HG03103 (cell line): ENCODE measurements around the gene ZSWIM2.
"Not testable (repeated sequence)": the region's sequence is repeated elsewhere in the genome, so short reads cannot be mapped to it uniquely, and the experiment has no call there.

Experiments used
- ATAC-seq: cut with Tn5 transposase; IDR thresholded peaks from one replicate; pipeline ENCODE4 v1.9.1; 2021; ENCODE audit warnings: low read depth; ENCODE audit not compliant: unreplicated experiment

The ZSWIM2 gene, protein sequence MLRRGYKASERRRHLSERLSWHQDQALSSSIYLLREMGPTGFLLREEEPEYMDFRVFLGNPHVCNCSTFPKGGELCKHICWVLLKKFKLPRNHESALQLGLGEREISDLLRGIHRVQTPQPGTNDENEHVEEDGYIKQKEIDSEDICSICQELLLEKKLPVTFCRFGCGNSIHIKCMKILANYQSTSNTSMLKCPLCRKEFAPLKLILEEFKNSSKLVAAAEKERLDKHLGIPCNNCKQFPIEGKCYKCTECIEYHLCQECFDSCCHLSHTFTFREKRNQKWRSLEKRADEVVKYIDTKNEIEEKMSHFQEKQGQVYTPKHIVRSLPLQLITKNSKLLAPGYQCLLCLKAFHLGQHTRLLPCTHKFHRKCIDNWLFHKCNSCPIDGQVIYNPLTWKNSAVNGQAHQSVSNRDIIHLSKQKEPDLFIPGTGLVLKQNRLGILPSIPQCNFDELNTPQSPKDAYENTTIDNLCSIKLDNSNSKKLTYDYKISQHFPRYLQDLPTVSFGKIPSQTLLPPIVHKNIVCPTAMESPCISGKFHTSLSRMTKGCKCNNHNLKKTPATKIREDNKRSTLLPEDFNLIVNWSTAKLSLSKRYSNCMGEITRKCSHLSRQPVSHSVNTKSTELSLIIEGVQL

DNA sequence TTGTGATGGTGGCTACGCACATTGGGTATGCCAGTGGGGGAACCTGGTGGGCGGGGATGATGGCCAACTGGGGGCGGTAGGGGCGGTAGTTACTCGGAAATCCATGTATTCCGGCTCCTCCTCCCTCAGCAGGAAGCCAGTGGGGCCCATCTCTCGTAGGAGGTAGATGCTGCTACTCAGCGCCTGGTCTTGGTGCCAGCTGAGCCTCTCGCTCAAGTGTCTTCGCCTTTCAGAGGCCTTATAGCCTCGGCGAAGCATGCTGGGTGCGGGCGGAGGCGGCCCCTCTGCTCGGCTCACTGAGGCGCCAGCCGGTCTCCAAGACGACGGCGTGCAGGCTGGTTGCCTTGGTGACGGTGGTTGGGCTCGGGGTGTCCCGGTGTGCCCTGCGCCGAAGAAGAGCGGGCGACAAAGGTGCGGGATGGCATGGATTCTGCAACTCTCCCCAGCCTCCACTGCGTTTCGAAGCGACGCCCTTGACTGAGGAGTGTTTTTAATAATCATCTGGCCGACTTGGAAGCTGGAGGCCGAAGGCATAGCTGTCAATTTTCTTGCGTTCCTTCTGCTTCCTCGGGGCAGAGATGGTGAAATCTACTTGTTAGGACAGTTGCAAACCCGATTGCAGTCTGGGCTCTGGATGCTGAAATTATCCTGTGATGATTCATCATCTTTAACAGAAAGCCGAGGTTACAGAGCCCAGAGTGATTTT, at the start of gene ZSWIM2:
TSS of gene ZSWIM2 (minus strand) at position 298 of the 706 bp plus-strand sequence. CDS start at position 258, 40 bp downstream.
- peak; percentile 87 for ATAC-seq

DNA sequence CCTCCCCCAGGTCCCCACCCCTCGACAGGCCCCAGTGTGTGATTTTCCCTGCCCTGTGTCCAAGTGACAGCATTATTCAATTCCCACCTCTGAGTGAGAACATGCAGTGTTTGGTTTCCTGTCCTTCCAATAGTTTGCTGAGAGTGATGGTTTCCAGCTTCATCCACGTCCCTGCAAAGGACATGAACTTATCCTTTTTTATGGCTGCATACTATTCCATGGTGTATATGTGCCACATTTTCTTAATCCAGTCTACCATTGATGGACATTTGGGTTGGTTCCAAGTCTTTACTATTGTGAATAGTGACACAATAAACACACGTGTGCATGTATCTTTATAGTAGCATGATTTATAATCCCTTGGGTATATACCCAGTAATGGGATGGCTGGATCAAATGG, 47.2 kb upstream of the ZSWIM2 start:
- not testable (repeated sequence) for ATAC-seq

DNA sequence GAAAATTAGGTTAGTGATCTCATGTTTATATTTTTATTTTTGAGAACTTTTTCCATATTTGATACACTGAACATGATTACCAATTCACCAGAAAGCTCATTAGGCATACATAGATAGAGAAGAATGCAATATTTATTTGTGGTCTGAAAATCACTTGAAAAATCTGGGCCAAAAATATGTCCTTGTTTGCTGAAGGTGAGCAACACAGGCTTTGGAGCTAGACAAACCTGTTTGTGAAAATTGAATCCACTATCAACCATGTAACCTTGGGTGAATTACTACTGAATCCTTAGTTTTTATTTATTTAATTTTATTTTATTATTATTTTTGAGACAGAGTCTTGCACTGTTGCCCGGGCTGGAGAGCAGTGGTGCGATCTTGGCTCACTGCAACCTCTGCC, 46.5 kb upstream of the ZSWIM2 start:
- ATAC-seq: no peak

DNA sequence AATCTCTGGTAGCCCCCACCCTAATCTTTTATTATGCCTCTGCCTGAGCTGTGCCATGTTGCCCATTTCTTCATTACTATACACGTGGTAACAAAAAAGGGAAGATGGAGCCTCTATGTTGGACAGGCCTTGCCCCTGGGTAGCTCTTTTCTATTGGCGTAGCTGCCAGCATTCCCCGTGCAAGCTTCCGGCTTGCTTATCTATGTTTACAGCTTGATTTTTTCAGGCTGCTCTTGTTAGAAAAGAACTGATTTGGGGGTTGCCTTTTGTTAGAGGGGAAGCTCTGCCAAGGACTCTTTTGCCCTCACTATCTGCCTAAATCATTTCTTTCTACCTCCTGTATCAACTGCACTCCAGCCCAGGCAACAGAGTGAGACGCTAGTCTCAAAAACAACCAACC, 45.5 kb upstream of the ZSWIM2 start:
- ATAC-seq: no peak

DNA sequence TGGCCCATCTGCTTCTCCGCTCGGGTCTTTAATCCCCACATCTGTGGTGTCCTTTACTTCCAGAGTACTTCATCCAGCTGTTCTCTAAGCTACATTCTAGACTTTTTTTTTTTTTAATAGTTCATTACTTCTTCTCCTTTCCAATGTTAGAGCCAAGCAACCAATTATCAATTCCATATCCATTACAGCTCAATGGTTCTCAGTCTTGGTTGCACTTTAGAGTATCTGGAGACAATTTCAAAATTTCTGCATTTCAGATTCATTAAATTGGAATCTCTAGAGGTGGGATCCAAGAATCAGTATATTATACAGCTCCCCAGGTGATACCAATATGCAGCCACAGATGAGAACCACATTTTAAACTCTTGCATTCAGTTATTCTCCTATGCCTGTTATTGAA, 43.9 kb upstream of the ZSWIM2 start:
- ATAC-seq: no peak

DNA sequence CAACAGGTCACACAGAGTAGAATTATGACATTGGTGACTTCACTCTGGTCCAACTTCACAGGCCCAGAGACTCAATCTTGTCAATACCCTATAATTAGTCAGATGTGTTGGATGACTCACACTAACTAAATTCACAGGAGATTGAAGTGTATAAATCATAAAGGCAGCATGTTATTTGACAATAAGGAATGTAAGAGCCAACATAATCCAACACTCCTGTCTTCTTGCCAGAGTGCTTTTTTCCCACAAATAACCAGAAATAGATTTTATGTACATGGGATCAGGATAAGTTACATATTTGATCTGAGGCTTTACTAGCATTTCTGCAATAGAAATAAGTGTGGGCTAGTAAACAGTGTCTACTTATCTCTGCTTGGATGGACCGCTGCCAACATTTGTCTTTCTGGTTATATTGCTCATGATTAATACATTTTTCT, 42.2 kb upstream of the ZSWIM2 start:
- ATAC-seq: no peak

DNA sequence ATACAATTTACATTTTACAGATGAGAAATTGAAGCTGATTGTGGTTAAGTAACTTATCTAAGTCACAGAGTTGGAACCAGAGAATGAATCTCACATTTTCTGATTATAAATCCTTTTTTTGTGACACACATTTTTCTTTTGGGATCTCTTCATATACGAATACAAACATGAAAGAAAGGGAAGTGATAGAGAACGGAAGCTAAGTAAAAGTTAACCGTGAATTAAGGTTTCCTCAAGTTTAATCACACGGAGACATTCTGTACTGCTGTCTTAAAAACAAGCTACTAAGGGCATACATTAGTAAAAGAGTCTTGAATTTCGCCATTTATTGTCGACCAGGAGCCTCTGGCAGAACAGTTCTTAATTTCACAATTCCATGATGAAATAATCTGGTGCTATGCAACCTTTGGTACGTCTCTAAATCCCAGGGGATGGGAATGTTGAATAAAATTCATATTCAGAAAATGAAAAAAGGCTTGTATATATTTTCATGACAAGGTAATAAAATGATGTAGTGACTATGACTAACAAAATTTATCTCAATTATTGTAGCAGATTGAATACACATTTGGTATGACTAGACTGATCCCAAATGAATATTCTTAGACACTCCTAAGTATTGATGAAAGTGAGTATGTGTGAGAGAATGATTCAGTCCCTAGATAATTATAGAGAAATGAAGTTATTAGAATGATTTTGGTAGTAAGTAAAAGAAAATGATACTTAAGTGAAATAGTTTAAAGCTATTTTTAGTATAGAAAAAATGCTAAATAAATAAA, 40.3 kb upstream of the ZSWIM2 start:
- no peak for ATAC-seq

DNA sequence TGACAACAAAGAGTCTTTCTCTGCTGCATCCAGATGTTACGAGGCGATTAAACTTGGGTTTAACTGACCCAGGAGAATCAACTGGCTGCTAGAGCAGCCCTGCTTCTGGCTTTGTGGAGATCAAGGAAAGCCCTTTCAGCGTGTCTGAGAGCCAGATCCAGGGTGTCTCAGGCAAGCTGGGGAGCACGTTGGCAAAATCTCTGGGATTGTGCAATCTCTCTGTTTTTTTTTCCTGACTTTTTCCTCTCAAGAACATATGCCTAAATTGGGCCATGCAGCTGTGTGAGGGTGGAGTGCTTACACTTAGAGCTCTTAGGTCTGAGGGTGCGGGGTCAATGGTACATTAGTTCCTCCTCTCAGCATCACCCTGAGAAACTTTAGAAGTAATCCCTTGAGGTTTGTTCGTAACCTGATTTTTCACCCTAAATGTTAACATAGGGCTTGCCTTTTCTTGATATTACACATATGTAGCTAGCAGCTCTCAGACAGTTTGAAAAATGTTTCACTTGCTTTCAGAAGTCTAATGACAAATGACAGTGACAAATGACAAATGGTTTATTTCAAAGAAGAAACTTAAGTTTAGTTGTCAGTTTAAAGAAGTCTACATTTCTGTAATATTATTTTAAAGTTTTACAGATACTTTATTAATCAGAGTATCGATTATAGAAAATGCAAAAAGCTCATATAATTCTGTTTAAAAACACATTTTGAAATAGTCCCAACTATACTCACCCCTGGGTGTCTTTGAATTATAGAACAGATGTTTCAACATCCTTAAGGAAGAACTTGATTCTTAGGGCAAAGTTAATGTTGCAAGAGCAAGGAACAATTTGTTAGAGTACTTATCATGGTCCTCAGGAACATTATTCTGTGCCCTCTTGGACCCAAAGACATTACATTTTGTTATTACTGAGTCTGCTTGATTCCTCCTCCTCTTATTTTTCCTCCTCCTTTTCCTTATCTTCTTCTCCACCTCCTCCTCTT, 38.4 kb upstream of the ZSWIM2 start:
- ATAC-seq: no peak

DNA sequence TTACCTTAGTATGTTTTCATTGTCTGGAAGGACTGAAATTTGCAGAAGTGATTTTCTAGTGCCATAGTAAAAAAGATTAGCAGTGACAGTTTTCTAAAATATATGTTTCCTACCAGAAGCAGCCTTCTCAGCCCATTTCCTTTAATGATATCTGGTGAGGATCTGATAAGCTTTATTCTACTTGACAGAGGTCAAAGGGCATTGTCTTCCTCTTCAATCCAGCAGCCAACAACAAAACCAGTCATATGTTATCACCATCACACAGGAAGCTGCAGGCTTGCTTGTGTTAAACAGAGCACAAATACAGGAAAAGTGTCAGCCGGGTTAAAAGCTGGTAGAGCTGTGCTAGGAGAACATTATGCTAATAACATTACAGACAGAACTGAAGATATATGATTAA, 35.6 kb upstream of the ZSWIM2 start:
- no peak for ATAC-seq

DNA sequence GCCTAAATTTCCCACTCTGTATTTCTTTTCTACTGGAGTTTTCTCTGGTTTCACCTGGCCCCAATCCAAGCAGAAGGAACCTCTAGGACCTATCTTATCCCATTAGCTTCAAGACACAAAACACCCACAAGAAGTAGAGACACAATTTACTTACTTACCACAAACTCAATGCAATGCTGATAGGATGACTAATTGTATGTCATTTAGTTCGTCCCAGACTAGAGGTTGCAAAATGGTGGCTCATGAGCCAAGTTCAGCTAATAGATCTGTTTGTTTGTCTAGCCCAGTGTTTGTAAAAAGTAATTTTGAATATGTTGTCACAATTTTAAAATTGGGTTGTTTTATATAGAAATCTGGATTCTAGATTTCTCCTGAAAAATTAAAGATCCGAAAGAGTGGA, 34.7 kb upstream of the ZSWIM2 start:
- ATAC-seq: no peak

DNA sequence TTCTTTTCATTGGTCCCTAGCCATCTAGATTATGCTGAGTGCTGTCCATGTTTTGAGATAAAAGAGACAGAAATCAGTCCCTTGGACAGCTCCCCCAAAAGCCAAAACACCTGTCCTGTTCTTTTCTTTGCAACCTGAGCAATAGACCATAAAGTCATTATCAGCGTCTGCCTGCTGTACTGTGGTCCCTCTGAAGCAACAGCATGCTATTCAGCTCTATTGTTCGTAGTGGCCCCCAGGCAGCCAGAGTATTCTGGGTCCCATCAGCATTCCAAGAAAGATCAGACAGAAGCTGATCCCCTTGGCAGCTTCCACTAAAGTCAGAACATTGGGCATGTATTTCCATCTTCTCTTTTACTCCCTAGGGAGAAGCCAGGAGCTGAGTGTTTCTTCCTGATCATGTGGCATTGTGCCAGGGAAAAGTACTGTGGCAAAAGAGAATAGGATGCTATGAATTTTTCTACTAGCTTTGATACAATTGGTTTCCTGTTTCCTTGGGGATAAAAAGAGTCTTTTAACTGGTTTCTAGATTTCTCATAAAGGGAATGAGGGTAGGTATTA, 33.6 kb upstream of the ZSWIM2 start:
- no peak for ATAC-seq

DNA sequence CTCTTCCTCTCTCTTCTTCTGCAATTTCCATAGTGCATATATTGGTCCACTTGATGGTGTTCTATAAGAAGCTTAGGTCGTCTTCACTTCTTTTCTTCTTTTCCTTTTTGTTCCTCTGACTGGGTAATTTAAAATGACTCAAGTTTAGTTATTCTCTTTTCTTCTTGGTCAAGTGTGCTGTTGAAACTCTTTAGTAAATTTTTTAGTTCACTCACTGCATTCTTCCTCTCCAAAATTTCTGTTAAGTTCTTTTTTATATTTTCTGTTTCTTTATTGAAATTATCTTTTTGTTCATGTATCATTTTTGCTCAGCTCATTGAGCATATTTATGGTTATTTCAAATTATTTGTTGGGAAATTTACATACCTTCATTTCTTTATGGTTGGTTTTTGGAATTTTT, 32.7 kb upstream of the ZSWIM2 start:
- no peak for ATAC-seq

DNA sequence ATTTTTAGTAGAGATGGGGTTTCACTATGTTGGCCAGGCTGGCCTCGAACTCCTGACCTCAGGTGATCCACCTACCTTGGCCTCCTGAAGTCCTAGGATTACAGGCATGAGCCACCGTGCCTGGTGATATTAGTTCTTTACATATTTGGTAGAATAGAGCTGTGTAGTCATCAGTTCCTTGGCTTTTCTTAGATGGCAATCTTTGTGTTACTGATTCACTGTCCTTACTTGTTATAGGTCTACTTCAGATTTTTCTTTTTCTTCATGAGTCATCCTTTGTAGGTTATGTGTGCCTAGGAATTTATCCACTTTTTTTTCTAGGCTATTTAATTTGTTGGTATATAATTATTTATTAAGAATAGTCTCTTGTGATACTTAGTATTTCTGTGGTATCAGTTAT, 30.3 kb upstream of the ZSWIM2 start:
- ATAC-seq: no peak

DNA sequence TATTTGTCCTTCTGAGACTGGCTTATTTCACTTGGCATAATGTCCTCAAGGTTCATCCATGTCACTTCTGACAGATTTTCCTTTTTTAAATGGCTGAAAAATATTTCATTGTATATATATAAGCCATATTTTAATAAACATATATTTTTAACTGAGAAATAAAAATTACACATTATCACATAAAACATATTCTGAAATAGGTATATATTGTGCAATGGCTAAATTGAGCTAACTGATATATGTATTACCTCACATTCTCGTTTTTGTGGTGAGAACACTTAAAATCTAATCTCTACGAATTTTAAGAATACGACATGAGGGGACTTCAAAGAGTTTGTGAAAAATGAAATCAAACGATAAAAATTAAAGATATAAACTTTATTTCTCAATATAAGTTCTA, 25.7 kb upstream of the ZSWIM2 start:
- ATAC-seq: no peak

DNA sequence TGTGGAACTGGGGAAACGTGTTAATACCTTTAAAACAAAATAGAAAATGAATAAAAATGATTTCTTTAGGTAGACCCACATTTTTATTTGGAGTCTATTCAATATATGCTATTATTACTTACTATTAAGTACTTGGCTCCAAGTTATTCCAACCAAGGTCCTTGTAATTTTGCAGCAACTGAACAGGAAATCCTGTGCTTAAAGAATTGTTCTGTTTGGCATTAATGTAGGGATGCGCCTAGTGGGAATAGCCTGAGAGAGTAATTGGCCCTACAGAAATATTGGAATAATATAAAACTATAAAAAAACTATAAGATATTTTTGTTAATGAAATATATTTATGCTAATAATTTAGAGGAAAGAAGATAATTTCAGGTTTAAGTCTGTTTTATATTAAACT, 22.9 kb upstream of the ZSWIM2 start:
- ATAC-seq: no peak

DNA sequence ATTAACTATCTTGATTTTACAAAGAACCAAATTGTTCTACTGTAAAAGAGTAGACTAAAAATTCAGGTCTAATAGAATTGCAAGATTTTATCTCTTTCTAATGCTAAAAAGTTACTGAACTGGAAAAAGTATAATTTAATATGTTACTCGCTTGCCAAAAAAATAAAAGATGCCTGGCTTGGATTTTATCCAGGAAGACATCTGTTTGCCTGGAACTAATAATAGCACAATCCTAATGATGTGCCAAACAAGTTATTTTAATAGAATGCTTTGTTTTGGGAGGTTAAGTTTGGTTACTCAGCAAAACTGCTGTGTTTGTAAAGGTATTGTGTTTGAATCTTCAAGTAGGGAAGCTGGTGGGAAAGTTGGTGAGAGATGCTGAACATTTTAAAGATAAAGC, 19.4 kb upstream of the ZSWIM2 start:
- no peak for ATAC-seq

DNA sequence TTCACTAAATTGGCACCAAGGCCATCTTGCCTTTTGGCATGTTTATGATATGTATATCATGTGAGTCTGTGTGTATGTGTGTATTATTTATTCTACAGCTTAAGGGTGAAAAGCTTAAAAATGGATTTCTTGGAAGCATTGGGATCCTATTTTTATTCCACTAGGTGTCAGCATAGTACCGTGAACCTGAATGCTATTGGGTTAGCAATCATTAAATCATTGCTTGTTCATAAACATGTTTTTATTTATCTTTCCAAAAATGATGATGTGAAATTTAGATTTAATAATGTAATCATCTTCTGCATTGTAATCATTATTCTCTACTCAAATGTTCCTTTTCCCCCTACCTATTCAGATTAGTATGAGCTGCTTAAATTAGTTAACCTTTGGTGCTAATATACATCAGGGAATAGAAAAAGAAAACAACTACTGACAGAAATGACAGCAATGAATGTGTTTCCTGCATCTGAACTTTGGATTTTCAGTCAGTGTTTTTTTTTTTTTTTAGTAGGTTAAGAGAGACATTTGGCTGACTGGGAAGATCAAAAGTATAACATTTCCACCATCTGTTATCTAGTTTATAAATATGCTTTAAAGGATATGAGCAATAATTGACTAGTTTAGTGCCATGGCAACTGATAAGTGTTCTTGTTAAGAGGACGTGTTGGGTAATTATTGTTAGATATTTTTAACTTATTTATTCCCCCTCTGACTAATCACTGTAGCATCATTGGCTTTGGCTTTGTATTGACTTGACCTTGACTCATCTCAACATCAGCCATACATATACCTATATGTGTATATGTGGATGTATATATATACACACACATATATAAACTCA, 14.1 kb upstream of the ZSWIM2 start:
- ATAC-seq: no peak

DNA sequence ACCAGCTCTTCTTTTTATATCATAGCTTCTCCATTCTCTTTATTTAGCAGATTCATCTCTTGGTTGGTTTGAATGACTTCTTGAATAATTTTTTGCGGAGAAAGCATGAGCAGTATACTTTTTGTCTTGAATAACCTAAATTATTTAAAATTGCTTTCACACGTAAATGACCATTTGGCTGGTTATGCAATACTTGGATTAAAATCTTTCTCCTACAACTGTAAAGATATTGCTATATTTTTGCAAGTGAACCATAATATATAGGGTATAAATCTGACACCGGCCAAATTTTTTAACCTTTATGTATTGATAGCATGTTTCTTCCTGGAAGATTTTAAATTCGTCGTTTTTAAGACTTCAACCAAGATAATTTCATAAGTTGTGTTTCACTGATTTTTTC, 6.2 kb upstream of the ZSWIM2 start:
- ATAC-seq: no peak
